Loucy (cell line): ENCODE results near the gene MAML3.

ENCODE experiments used
- EZH2phosphoT487 ChIP-seq: fragments of 200-600 bp; IDR thresholded peaks from 2 replicates; pipeline ENCODE4 v1.6.1; 2018; ENCODE audit warnings: antibody characterized with exemption, mild to moderate bottlenecking, moderate library complexity, borderline replicate concordance
- TF ChIP-seq, protein P1 (sequence below): fragments of 200-600 bp; sonication (generic); conservative IDR thresholded peaks from 2 replicates; pipeline ENCODE4 v1.5.1; 2014; ENCODE audit warnings: mild to moderate bottlenecking, antibody characterized with exemption, low read length

DNA sequence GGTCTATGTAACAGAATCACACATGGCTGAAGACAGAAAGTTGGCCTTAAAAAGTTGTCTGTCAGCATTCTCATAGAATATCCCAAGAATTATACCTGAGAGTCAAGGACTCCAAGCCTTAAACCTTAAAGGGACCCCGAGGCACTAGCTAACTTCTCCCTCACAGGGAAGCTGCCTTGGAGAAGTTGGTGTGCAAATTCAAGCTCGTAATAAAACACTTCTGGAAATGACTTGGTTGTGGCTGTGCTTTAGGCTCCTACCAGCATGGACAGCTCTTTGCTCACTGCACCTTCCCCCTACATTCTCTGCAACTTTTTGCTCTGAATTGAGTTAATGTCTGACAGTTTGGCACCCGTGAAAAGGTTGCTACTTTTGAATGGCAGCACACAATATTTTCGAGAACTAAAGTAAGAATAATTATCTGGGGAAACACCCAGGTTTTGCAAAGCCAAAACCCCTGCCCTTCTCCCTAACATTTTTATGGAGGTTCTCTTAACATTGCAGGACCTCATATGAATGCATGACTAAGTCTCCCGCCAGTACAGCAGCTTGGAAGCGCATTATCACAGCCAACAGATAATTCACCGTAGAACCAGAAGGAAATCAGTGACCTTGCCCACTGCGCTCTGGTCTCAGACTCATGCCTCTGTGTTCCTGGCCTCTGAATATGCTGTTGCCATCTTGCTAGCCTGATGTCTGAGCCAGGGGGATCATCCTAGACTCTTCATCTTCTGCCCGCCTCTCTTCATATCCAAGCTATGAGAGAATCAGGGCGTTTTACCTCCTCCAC, 397.4 kb downstream of the MAML3 start:
- TF ChIP-seq, protein P1, sequence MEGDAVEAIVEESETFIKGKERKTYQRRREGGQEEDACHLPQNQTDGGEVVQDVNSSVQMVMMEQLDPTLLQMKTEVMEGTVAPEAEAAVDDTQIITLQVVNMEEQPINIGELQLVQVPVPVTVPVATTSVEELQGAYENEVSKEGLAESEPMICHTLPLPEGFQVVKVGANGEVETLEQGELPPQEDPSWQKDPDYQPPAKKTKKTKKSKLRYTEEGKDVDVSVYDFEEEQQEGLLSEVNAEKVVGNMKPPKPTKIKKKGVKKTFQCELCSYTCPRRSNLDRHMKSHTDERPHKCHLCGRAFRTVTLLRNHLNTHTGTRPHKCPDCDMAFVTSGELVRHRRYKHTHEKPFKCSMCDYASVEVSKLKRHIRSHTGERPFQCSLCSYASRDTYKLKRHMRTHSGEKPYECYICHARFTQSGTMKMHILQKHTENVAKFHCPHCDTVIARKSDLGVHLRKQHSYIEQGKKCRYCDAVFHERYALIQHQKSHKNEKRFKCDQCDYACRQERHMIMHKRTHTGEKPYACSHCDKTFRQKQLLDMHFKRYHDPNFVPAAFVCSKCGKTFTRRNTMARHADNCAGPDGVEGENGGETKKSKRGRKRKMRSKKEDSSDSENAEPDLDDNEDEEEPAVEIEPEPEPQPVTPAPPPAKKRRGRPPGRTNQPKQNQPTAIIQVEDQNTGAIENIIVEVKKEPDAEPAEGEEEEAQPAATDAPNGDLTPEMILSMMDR: no peak
- no peak for TF ChIP-seq EZH2phosphoT487
